GM23248 (cell line): ENCODE measurements around the gene TEX52. TPM values are rescaled to one million over a fixed set of nuclear protein-coding genes. Genes with fewer than 3 reads are reported as not detected.

ENCODE experiments used
- DNase-seq: peaks from one replicate; pipeline ENCODE4 v3.0.0-alpha.2; 2015
- H2AFZ ChIP-seq: fragments of 200-600 bp; sonication (generic); 2 replicates; pipeline ENCODE4 v1.6.1; 2016; ENCODE audit warnings: antibody characterized with exemption
- H3F3A ChIP-seq: fragments of 200-600 bp; sonication (generic); 2 replicates; pipeline ENCODE4 v1.6.1; 2016; ENCODE audit warnings: mild to moderate bottlenecking, antibody characterized with exemption, mixed run types; ENCODE audit not compliant: insufficient read depth
- H3K27ac ChIP-seq: fragments of 200-600 bp; sonication (generic); 2 replicates; pipeline ENCODE4 v1.5.1; 2016; ENCODE audit warnings: mild to moderate bottlenecking
- H3K27me3 ChIP-seq: fragments of 200-600 bp; sonication (generic); replicated peaks from 2 replicates; pipeline ENCODE4 v1.6.1; 2016; ENCODE audit warnings: mild to moderate bottlenecking; ENCODE audit not compliant: insufficient read depth
- H3K36me3 ChIP-seq: fragments of 200-600 bp; sonication (generic); 2 replicates; pipeline ENCODE4 v1.6.1; 2016; ENCODE audit warnings: low read depth, mild to moderate bottlenecking
- H3K4me1 ChIP-seq: fragments of 200-600 bp; sonication (generic); 2 replicates; pipeline ENCODE4 v1.6.1; 2016; ENCODE audit warnings: mild to moderate bottlenecking; ENCODE audit not compliant: insufficient read depth
- H3K4me2 ChIP-seq: fragments of 200-600 bp; sonication (generic); one replicate; pipeline ENCODE4 v1.6.1; 2016; ENCODE audit warnings: mild to moderate bottlenecking; ENCODE audit not compliant: unreplicated experiment
- H3K4me3 ChIP-seq: fragments of 200-600 bp; sonication (generic); 2 replicates; pipeline ENCODE4 v1.5.1; 2016; ENCODE audit warnings: mild to moderate bottlenecking
- H3K79me2 ChIP-seq: fragments of 200-600 bp; sonication (generic); 2 replicates; pipeline ENCODE4 v1.6.1; 2016; ENCODE audit warnings: mild to moderate bottlenecking; ENCODE audit not compliant: insufficient read depth
- H3K9ac ChIP-seq: fragments of 200-600 bp; sonication (generic); 2 replicates; pipeline ENCODE4 v1.6.1; 2016; ENCODE audit warnings: mild to moderate bottlenecking
- H3K9me2 ChIP-seq: fragments of 200-600 bp; sonication (generic); 2 replicates; pipeline ENCODE4 v1.6.1; 2016; ENCODE audit warnings: mixed run types, mild to moderate bottlenecking, moderate library complexity; ENCODE audit not compliant: insufficient read depth
- H3K9me3 ChIP-seq: fragments of 200-600 bp; sonication (generic); one replicate; pipeline ENCODE4 v1.6.1; 2017; ENCODE audit warnings: low read depth
- H4K20me1 ChIP-seq: fragments of 200-600 bp; sonication (generic); 2 replicates; pipeline ENCODE4 v1.6.0; 2016; ENCODE audit not compliant: insufficient read depth
- EZH2 ChIP-seq: fragments of 200-600 bp; sonication (generic); IDR thresholded peaks from 2 replicates; pipeline ENCODE4 v1.6.1; 2018; ENCODE audit warnings: antibody characterized with exemption, mild to moderate bottlenecking; ENCODE audit not compliant: insufficient read depth, poor library complexity, severe bottlenecking
- EZH2phosphoT487 ChIP-seq: fragments of 200-600 bp; sonication (generic); IDR thresholded peaks from 2 replicates; pipeline ENCODE4 v1.6.1; 2018; ENCODE audit warnings: antibody characterized with exemption, moderate library complexity, mild to moderate bottlenecking, low read depth; ENCODE audit not compliant: insufficient read depth
- WGBS, 2 experiments: methylation state at CpG; one replicate each; pipeline ENCODE4 v1.1.6; 2015 to 2017; ENCODE audit warnings: low lambda C conversion rate in 2 of 2, low coverage in 1 of 2; ENCODE audit errors: missing lambda C conversion rate in 2 of 2; 5-methylcytosine and 5-hydroxymethylcytosine counted together
- in situ Hi-C: fragments of 300-500 bp; cut with MboI; formaldehyde crosslinking; loops from 2 replicates; pipeline ENCODE4 v1.15.0; 2020
- polyA plus RNA-seq: library from polyadenylated mRNA; unstranded; fragments of >200 nt; fragmentation: Nextera tagmentation; extraction: Ambion mirVana; gene quantifications from 2 replicates; pipeline ENCODE4 v1.2.1, GENCODE V29; 2016
- total RNA-seq: library from RNA; depleted of rRNA; stranded (reverse); fragments of >200 nt; shearing (Covaris generic); gene quantifications from 2 replicates; pipeline ENCODE4 v1.2.3, GENCODE V29; 2014; rRNA removed

Gene TEX52
- total and polyA plus RNA-seq, 2 experiments from 2014 or later, result not detected

- H3K4me1 ChIP-seq, result no peaks in the 10 kb centered on the region
- peak; percentile 55 for DNase-seq
- H3F3A ChIP-seq, result peaks cover 5% of the 10 kb centered on the region; the same call in 1 of the 2 replicates
- no peaks in the 10 kb centered on the region for H3K79me2 ChIP-seq
- H3K9ac ChIP-seq, result no peak overlapping the region
- in situ Hi-C loops, result no loop called here
- no peaks in the 10 kb centered on the region for H3K27me3 ChIP-seq
- no peaks in the 10 kb centered on the region for H3K9me3 ChIP-seq
- no peak for TF ChIP-seq EZH2phosphoT487
- TF ChIP-seq EZH2, result no peak
- no peaks in the 10 kb centered on the region for H3K9me2 ChIP-seq
- peaks cover 11% of the 10 kb centered on the region for H3K36me3 ChIP-seq
- no peak overlapping the region for H2AFZ ChIP-seq
- H4K20me1 ChIP-seq, result no peaks in the 10 kb centered on the region
- no peak overlapping the region for H3K27ac ChIP-seq
- WGBS, 2 experiments, result 76 to 78% methylated on average over 5 of the region's 5 CpGs
- no peak overlapping the region for H3K4me3 ChIP-seq
- no peak overlapping the region for H3K4me2 ChIP-seq
These were observed 52.3 kb downstream of the TEX52 start for GRCh38 chr12:2804393-2805142.

DNA sequence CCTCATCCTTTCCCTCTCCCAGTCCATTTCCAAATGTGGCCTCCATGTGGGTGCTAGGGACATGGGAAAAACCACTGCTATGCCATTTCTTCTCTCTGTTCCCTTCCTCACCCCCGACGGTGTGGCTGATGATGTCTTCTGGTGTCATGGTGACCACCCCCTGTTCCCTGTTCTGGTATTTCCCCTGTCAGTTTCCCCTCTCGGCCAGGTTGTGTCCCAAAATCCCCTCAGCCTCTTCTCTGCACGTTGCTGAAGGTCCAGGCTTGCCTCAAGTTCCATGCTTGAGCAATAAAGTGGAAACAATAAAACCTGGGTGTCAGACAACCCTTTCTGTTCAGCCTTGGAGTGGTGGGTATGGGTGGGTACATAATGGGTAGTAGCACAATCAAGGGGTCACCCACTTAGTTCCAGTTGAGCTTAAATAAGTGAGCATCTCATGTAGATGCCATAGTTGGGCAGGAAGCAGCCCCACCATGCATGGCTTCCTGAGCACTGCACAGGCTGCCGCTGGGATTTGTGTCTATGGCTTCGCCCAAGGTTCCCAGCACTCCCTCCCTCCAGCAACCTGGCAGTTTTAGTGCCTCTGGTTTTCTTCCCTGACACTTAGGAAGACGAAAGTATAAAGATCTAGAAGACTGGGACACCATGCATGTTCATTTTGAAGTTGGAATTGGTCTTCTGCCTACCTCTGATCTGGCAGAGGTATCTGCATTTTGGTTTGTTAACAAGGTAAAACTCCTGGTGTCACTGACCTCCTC is 53.0 kb downstream of the TEX52 start:
- H3K9me3 ChIP-seq, result no peaks in the 10 kb centered on the region
- H3K79me2 ChIP-seq, result no peaks in the 10 kb centered on the region
- H3K9ac ChIP-seq, result no peak overlapping the region
- no peaks in the 10 kb centered on the region for H3K9me2 ChIP-seq
- no peaks in the 10 kb centered on the region for H3K27me3 ChIP-seq
- DNase-seq, result no peak
- no peaks in the 10 kb centered on the region for H4K20me1 ChIP-seq
- in situ Hi-C loops, result no loop called here
- H3K4me3 ChIP-seq, result no peak overlapping the region
- H3K4me1 ChIP-seq, result no peaks in the 10 kb centered on the region
- no peak overlapping the region for H3K4me2 ChIP-seq
- peaks cover 11% of the 10 kb centered on the region for H3K36me3 ChIP-seq
- TF ChIP-seq EZH2 (no peak), EZH2phosphoT487 (no peak)
- no peak overlapping the region for H3K27ac ChIP-seq
- no peak overlapping the region for H2AFZ ChIP-seq
- peaks cover 5% of the 10 kb centered on the region; the same call in 1 of the 2 replicates for H3F3A ChIP-seq
- WGBS, 2 experiments, result 96 to 97% methylated on average over 7 of the region's 7 CpGs

DNA sequence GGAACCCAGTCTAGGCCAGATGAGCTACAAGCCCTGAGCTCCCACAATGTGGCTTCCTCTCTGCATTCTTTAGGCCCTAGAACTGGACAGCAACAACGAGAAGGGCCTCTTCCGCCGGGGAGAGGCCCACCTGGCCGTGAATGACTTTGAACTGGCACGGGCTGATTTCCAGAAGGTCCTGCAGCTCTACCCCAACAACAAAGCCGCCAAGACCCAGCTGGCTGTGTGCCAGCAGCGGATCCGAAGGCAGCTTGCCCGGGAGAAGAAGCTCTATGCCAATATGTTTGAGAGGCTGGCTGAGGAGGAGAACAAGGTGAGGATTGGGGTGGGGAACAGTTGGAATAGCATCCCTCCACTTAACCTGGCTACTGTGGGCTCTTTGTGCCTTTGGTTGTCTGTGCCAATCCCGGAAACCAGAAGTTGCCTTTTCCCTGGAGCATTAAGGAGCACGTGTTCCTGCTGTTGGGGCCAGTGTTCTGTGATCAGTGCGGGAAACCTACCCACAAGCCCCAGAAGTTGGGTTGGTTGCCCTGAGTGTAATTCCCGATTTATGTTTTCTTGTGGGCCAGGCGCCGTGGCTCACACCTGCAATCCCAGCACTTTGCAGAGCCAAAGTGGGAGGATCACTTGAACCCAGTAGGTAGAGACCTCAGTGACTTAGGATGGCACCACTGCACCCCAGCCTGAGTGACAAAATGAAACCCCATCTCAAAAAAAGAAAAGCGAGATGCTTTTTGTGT is 55.6 kb downstream of the TEX52 start:
- peaks cover 18% of the 10 kb centered on the region for H3K79me2 ChIP-seq
- H3K9me2 ChIP-seq, result no peaks in the 10 kb centered on the region
- DNase-seq, result no peak
- H3K9me3 ChIP-seq, result no peaks in the 10 kb centered on the region
- 80 to 81% methylated on average over 16 of the region's 16 CpGs for whole genome bisulfite sequencing, 2 experiments
- in situ Hi-C loops, result no loop called here
- peaks cover 5% of the 10 kb centered on the region; the same call in 1 of the 2 replicates for H3F3A ChIP-seq
- H3K4me3 ChIP-seq, result no peak overlapping the region
- H2AFZ ChIP-seq, result no peak overlapping the region
- TF ChIP-seq EZH2, result no peak
- TF ChIP-seq EZH2phosphoT487, result no peak
- H3K9ac ChIP-seq, result no peak overlapping the region
- H3K4me2 ChIP-seq, result no peak overlapping the region
- no peaks in the 10 kb centered on the region for H3K27me3 ChIP-seq
- H3K4me1 ChIP-seq, result peaks cover 6% of the 10 kb centered on the region; the same call in 1 of the 2 replicates
- no peak overlapping the region for H3K27ac ChIP-seq
- no peaks in the 10 kb centered on the region for H4K20me1 ChIP-seq
- peaks cover 11% of the 10 kb centered on the region for H3K36me3 ChIP-seq

GRCh38 chr12:2800046-2800570 is 56.7 kb downstream of the TEX52 start:
- H3K27ac ChIP-seq, result no peak overlapping the region
- H3K27me3 ChIP-seq, result no peaks in the 10 kb centered on the region
- peaks cover 24% of the 10 kb centered on the region for H3K79me2 ChIP-seq
- H3K9me3 ChIP-seq, result no peaks in the 10 kb centered on the region
- in situ Hi-C loops, result no loop called here
- no peak overlapping the region for H2AFZ ChIP-seq
- WGBS, 2 experiments, result 98 to 100% methylated on average over 3 of the region's 3 CpGs
- H3K9ac ChIP-seq, result no peak overlapping the region
- no peak for DNase-seq
- no peak for TF ChIP-seq EZH2
- no peak for TF ChIP-seq EZH2phosphoT487
- no peaks in the 10 kb centered on the region for H3K9me2 ChIP-seq
- H3K4me3 ChIP-seq, result no peak overlapping the region
- H3K36me3 ChIP-seq, result peaks cover 11% of the 10 kb centered on the region
- peaks cover 8% of the 10 kb centered on the region; the same call in 1 of the 2 replicates for H3K4me1 ChIP-seq
- H4K20me1 ChIP-seq, result no peaks in the 10 kb centered on the region
- H3F3A ChIP-seq, result no peaks in the 10 kb centered on the region
- H3K4me2 ChIP-seq, result no peak overlapping the region

Other genes starting within 250 kb of the TEX52 start
- 24.0 and 27.6 TPM in 2 replicates for gene FKBP4, start 62.1 kb downstream of the TEX52 start, total RNA-seq
- gene FKBP4, start 62.1 kb downstream of the TEX52 start, polyA plus RNA-seq, result 27.4 and 29.2 TPM in 2 replicates
- gene ITFG2, start 44.4 kb downstream of the TEX52 start, total RNA-seq, result 14.4 and 15.7 TPM in 2 replicates
- gene ITFG2, start 44.4 kb downstream of the TEX52 start, polyA plus RNA-seq, result 19.1 and 21.9 TPM in 2 replicates
- gene NRIP2, start 22.0 kb downstream of the TEX52 start, total RNA-seq, result not detected in 2 replicates
- 0.24 and 0.46 TPM in 2 replicates for gene NRIP2, start 22.0 kb downstream of the TEX52 start, polyA plus RNA-seq
- 12.4 and 23.9 TPM in 2 replicates for gene FOXM1, start 20.1 kb upstream of the TEX52 start, total RNA-seq
- 15.4 TPM in 2 replicates for gene FOXM1, start 20.1 kb upstream of the TEX52 start, polyA plus RNA-seq
- 27.6 and 35.3 TPM in 2 replicates for gene RHNO1, start 20.2 kb upstream of the TEX52 start, total RNA-seq
- gene RHNO1, start 20.2 kb upstream of the TEX52 start, polyA plus RNA-seq, result 38.4 and 40.3 TPM in 2 replicates
- gene TULP3, start 33.9 kb upstream of the TEX52 start, total RNA-seq, result 29.2 and 47.0 TPM in 2 replicates
- gene TULP3, start 33.9 kb upstream of the TEX52 start, polyA plus RNA-seq, result 39.4 and 42.6 TPM in 2 replicates
- gene TEAD4, start 102.4 kb upstream of the TEX52 start, total RNA-seq, result 13.6 and 14.8 TPM in 2 replicates
- 13.2 and 13.8 TPM in 2 replicates for gene TEAD4, start 102.4 kb upstream of the TEX52 start, polyA plus RNA-seq
- 13.3 and 14.4 TPM in 2 replicates for gene TSPAN9, start 220.3 kb upstream of the TEX52 start, total RNA-seq
- gene TSPAN9, start 220.3 kb upstream of the TEX52 start, polyA plus RNA-seq, result 8.0 and 9.5 TPM in 2 replicates